H1 (cell line): ENCODE measurements around the gene MOGAT3. TPM values are rescaled to one million over a fixed set of nuclear protein-coding genes. Genes with fewer than 3 reads are reported as not detected.

Experiments used
- CBX5 ChIP-seq: fragments of 300-800, 300-1000 bp; sonication (generic); IDR thresholded peaks from 2 replicates; pipeline ENCODE4 v1.7.1; 2016; ENCODE audit warnings: antibody characterized with exemption, low read length, low read depth
- CREB1 ChIP-seq: IDR thresholded peaks from 2 replicates; pipeline ENCODE4 v1.6.1; 2012; ENCODE audit warnings: inconsistent platforms
- EP300 ChIP-seq, 2 experiments: IDR thresholded peaks; 1 replicate in 1 of 2; 2 replicates in 1 of 2; pipeline ENCODE4 v1.6.1; 2011 to 2012; ENCODE audit warnings: low read depth in 2 of 2, low read length in 2 of 2, mild to moderate bottlenecking in 2 of 2, borderline replicate concordance in 1 of 2, inconsistent platforms in 1 of 2, moderate library complexity in 1 of 2
- KDM5A ChIP-seq: fragments of 200-600 bp; IDR thresholded peaks from 2 replicates; pipeline ENCODE4 v1.7.1; 2012; ENCODE audit warnings: mild to moderate bottlenecking, low read length, inconsistent platforms, mixed read lengths
- PHF8 ChIP-seq: fragments of 200-600 bp; sonication (generic); conservative IDR thresholded peaks from 2 replicates; pipeline ENCODE4 v1.7.1; 2012; ENCODE audit warnings: low read depth, mild to moderate bottlenecking, inconsistent platforms, low read length, moderate library complexity
- POLR2AphosphoS5 ChIP-seq: IDR thresholded peaks from 2 replicates; pipeline ENCODE4 v1.6.1; 2011; ENCODE audit warnings: low read depth, low read length
- POU5F1 ChIP-seq: IDR thresholded peaks from 2 replicates; pipeline ENCODE4 v1.6.1; 2011; ENCODE audit warnings: low read depth, mild to moderate bottlenecking, low read length, moderate library complexity
- RAD21 ChIP-seq, 2 experiments: IDR thresholded peaks in 1 of 2; conservative IDR thresholded peaks in 1 of 2; 2 replicates each; pipeline ENCODE4 v1.6.1; 2011; ENCODE audit warnings: low read depth in 2 of 2, low read length in 2 of 2, improper control_type of control experiment in 1 of 2, inconsistent platforms in 1 of 2, mild to moderate bottlenecking in 1 of 2, moderate library complexity in 1 of 2
- RNF2 ChIP-seq: fragments of 200-900, 300-1000 bp; sonication (generic); IDR thresholded peaks from 2 replicates; pipeline ENCODE4 v1.7.1; 2016; ENCODE audit warnings: borderline replicate concordance, low read depth, mild to moderate bottlenecking, antibody characterized with exemption, low read length; ENCODE audit not compliant: poor library complexity, severe bottlenecking; ENCODE audit errors: missing control alignments
- RXRA ChIP-seq: IDR thresholded peaks from 2 replicates; pipeline ENCODE4 v1.6.1; 2011; ENCODE audit warnings: low read depth, mild to moderate bottlenecking, low read length, moderate library complexity; ENCODE audit not compliant: insufficient read depth
- SRF ChIP-seq: IDR thresholded peaks from 2 replicates; pipeline ENCODE4 v1.6.1; 2011; ENCODE audit warnings: mild to moderate bottlenecking, low read depth, low read length, moderate library complexity
- TAF1 ChIP-seq: IDR thresholded peaks from 2 replicates; pipeline ENCODE4 v1.6.1; 2011; ENCODE audit warnings: mild to moderate bottlenecking, low read depth, low read length
- TEAD4 ChIP-seq: IDR thresholded peaks from 2 replicates; pipeline ENCODE4 v1.6.1; 2012; ENCODE audit warnings: low read depth, low read length, inconsistent platforms, mixed read lengths
- YY1 ChIP-seq: IDR thresholded peaks from 2 replicates; pipeline ENCODE4 v1.6.1; 2011; ENCODE audit warnings: low read depth, mild to moderate bottlenecking, low read length
- polyA plus RNA-seq, 7 experiments: library from polyadenylated mRNA; depleted of rRNA in 3 of 7; stranded (reverse) in 5 of 7; unstranded in 2 of 7; fragments of >200 nt in 5 of 7; fragments of 200-250 nt in 2 of 7; gene quantifications; 1 replicate in 5 of 7; 2 replicates in 1 of 7; 4 replicates in 1 of 7; pipeline versions ENCODE4 v1.2.1 to v1.2.3, GENCODE V29; 2011 to 2013; ENCODE audit warnings: missing spikeins in 2 of 7, mixed read lengths in 2 of 7
- total RNA-seq: library from RNA; stranded (reverse); fragmentation: NEBNext Ultra II Directional; extraction: Animal tissue kit (Norgen Biotek cat#: 25700); gene quantifications from 2 replicates; pipeline ENCODE4 v1.2.1, GENCODE V29; 2021
- TF ChIP-seq, protein P1 (sequence below): IDR thresholded peaks from 2 replicates; pipeline ENCODE4 v1.6.1; 2012; ENCODE audit warnings: low read length, inconsistent platforms
- TF ChIP-seq, protein P2 (sequence below): IDR thresholded peaks from 2 replicates; pipeline ENCODE4 v1.6.1; 2011; ENCODE audit warnings: low read length, improper control_type of control experiment
- TF ChIP-seq, protein P3 (sequence below), 3 experiments: IDR thresholded peaks; 1 replicate in 2 of 3; 2 replicates in 1 of 3; pipeline versions ENCODE4 v1.5.1 to v1.6.1; 2011; ENCODE audit warnings: low read length in 3 of 3, mild to moderate bottlenecking in 3 of 3, inconsistent platforms in 2 of 3, low read depth in 1 of 3, moderate library complexity in 1 of 3; ENCODE audit not compliant: insufficient read depth in 1 of 3; ENCODE audit errors: control extremely low read depth in 1 of 3

MOGAT3 gene
- total and polyA plus RNA-seq, 2 of the 8 experiments (the other 6 are each of a cell fraction or from before 2014, with no cell fraction given): 0.21 to 0.82 TPM

DNA sequence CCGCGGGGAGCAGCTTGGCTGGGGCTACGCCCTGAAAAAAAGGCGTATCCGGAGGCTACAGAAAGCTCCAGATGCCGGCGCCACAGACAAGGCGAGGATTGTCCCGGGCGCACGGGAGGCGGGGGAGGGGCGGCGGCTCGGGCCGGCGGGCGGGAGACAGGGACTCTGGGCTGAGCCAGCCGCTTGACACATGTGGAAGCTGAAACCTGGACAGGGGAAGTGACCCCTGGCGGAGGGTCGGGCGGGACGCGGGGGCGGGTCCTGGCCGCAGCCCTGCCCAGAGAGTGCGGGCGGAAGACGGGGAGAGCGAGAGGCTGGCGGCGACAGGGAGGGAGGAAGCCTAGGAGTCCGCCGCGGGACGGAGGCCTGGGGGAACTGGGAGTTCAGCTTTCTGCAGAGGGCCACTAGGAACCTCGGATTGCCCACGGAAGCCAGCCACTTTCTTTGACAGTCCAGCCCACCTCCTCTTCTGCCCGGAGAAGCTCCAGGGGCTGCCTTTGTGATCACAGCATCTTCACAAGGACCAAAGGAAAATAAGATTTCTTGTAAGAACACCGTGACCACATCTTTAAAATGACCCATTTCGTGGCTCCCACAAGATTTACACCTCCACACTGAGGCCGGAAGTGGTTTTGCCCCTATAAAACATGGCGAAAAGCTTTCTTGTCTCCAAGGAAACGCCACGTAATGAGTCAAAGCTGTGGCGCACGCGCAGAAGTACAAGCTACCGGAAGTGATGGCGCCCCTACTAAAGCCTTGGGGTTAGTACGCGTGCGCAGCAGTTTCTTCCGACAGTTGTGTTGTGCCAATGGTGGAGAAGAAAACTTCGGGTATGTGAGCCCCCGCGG lies 16.8 kb upstream of the MOGAT3 start, which contains the start of the genes PLOD3 and ZNHIT1 (continued):
- TF ChIP-seq, protein P1, sequence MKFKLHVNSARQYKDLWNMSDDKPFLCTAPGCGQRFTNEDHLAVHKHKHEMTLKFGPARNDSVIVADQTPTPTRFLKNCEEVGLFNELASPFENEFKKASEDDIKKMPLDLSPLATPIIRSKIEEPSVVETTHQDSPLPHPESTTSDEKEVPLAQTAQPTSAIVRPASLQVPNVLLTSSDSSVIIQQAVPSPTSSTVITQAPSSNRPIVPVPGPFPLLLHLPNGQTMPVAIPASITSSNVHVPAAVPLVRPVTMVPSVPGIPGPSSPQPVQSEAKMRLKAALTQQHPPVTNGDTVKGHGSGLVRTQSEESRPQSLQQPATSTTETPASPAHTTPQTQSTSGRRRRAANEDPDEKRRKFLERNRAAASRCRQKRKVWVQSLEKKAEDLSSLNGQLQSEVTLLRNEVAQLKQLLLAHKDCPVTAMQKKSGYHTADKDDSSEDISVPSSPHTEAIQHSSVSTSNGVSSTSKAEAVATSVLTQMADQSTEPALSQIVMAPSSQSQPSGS: no peak
- TF ChIP-seq CREB1: peak; percentile 46; the same call in 1 of the 2 replicates
- 0 out of 2 replicates have a peak, but pooled peaks have one; percentile 12 for TF ChIP-seq KDM5A
- peak; percentile 49; the same call in 1 of the 2 replicates for TF ChIP-seq TAF1
- no peak for TF ChIP-seq CBX5
- no peak for TF ChIP-seq EP300 (IDR thresholded peaks at IDR 0.05; ENCODE audit: borderline replicate concordance in 1 of 2, low read depth in 2 of 2, low read length in 2 of 2)
- peak; percentile 99 for TF ChIP-seq YY1
- TF ChIP-seq RXRA: no peak
- peak; percentile 14; the same call in 1 of the 2 replicates for TF ChIP-seq PHF8
- TF ChIP-seq, protein P2, sequence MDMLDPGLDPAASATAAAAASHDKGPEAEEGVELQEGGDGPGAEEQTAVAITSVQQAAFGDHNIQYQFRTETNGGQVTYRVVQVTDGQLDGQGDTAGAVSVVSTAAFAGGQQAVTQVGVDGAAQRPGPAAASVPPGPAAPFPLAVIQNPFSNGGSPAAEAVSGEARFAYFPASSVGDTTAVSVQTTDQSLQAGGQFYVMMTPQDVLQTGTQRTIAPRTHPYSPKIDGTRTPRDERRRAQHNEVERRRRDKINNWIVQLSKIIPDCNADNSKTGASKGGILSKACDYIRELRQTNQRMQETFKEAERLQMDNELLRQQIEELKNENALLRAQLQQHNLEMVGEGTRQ: no peak
- no peak for TF ChIP-seq POU5F1
- TF ChIP-seq SRF: no peak
- TF ChIP-seq, protein P3, sequence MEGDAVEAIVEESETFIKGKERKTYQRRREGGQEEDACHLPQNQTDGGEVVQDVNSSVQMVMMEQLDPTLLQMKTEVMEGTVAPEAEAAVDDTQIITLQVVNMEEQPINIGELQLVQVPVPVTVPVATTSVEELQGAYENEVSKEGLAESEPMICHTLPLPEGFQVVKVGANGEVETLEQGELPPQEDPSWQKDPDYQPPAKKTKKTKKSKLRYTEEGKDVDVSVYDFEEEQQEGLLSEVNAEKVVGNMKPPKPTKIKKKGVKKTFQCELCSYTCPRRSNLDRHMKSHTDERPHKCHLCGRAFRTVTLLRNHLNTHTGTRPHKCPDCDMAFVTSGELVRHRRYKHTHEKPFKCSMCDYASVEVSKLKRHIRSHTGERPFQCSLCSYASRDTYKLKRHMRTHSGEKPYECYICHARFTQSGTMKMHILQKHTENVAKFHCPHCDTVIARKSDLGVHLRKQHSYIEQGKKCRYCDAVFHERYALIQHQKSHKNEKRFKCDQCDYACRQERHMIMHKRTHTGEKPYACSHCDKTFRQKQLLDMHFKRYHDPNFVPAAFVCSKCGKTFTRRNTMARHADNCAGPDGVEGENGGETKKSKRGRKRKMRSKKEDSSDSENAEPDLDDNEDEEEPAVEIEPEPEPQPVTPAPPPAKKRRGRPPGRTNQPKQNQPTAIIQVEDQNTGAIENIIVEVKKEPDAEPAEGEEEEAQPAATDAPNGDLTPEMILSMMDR (IDR thresholded peaks at IDR 0.05; ENCODE audit: control extremely low read depth in 1 of 3, insufficient read depth in 1 of 3, low read depth in 1 of 3, low read length in 3 of 3): peak; percentile 27 to 34 (median 28)
- no peak for TF ChIP-seq TEAD4
- no peak for TF ChIP-seq POLR2AphosphoS5
- TF ChIP-seq RAD21 (IDR thresholded peaks at IDR 0.05 in 1 of 2, conservative IDR thresholded peaks at IDR 0.05 in 1 of 2; ENCODE audit: low read depth in 2 of 2, low read length in 2 of 2): peak in 1 of 2 experiments; percentile 28; a peak in 3 of 4 replicates
- no peak for TF ChIP-seq RNF2
